CD4-positive, alpha-beta T cell (primary cell): ENCODE results near the gene CPED1. TPM values are rescaled to one million over a fixed set of nuclear protein-coding genes. Genes with fewer than 3 reads are reported as not detected.

Experiments
- ATAC-seq: fragments of 200-7000 bp; cut with Tn5 transposase; one replicate; pipeline ENCODE4 v1.10.0; 2022; ENCODE audit warnings: mild to moderate bottlenecking; ENCODE audit not compliant: poor library complexity
- CTCF ChIA-PET: fragments of 350-600 bp; sonication (Branson Sonifier 250); formaldehyde crosslinking; loops from one replicate; lab custom pipeline; 2021; ENCODE audit warnings: antibody characterized with exemption, inconsistent platforms; lab: Charles Lee
- POLR2A ChIA-PET: fragments of 350-600 bp; sonication (Branson Sonifier 250); formaldehyde crosslinking; loops from one replicate; lab custom pipeline; 2021; ENCODE audit warnings: antibody characterized with exemption, inconsistent platforms; lab: Charles Lee
- DNase-seq, 14 experiments: peaks; one replicate each; pipeline ENCODE4 v3.0.0-alpha.2; 2013 to 2020; ENCODE audit warnings: mixed read lengths in 2 of 14
- H3K27ac ChIP-seq, 2 donors: one replicate each; pipeline versions ENCODE4 v1.5.1 to v1.7.0; 2013; ENCODE audit warnings: low read length in 2 of 2, low read depth in 1 of 2, mild to moderate bottlenecking in 1 of 2
- H3K27me3 ChIP-seq, 2 experiments: 1 replicate in 1 of 2; 2 replicates in 1 of 2; pipeline versions ENCODE4 v1.6.1 to v1.7.0; 2013; ENCODE audit warnings: low read length in 2 of 2, control low read depth in 1 of 2, mild to moderate bottlenecking in 1 of 2, moderate library complexity in 1 of 2; ENCODE audit not compliant: insufficient read depth in 2 of 2, control insufficient read depth in 1 of 2
- H3K36me3 ChIP-seq: one replicate; pipeline ENCODE4 v1.6.1; 2013; ENCODE audit warnings: low read length, control low read depth; ENCODE audit not compliant: insufficient read depth
- H3K4me1 ChIP-seq: one replicate; pipeline ENCODE4 v1.6.1; 2013; ENCODE audit warnings: low read length, control low read depth; ENCODE audit not compliant: insufficient read depth
- H3K4me3 ChIP-seq: one replicate; pipeline ENCODE4 v1.5.1; 2013; ENCODE audit warnings: mild to moderate bottlenecking, low read length, moderate library complexity
- H3K9me3 ChIP-seq, 2 experiments: 1 replicate in 1 of 2; 2 replicates in 1 of 2; pipeline versions ENCODE4 v1.6.1 to v1.7.0; 2013; ENCODE audit warnings: low read length in 2 of 2, mild to moderate bottlenecking in 2 of 2, control low read depth in 1 of 2, moderate library complexity in 1 of 2; ENCODE audit not compliant: control insufficient read depth in 1 of 2, insufficient read depth in 1 of 2
- H3K27ac Mint-ChIP-seq: one replicate; pipeline ENCODE4 v1.8.0; 2020; ENCODE audit warnings: mixed read lengths
- H3K27me3 Mint-ChIP-seq: one replicate; pipeline ENCODE4 v1.8.0; 2021; ENCODE audit warnings: mixed read lengths
- H3K36me3 Mint-ChIP-seq: one replicate; pipeline ENCODE4 v1.8.0; 2021; ENCODE audit warnings: low read depth, mixed read lengths
- H3K4me1 Mint-ChIP-seq: one replicate; pipeline ENCODE4 v1.8.0; 2021; ENCODE audit warnings: low read depth, mixed read lengths
- H3K4me3 Mint-ChIP-seq: one replicate; pipeline ENCODE4 v1.8.0; 2020; ENCODE audit warnings: mild to moderate bottlenecking, mixed read lengths
- H3K9me3 Mint-ChIP-seq: one replicate; pipeline ENCODE4 v1.8.0; 2020; ENCODE audit warnings: mixed read lengths
- CTCF ChIP-seq: fragments of 200-600 bp; IDR thresholded peaks from one replicate; pipeline ENCODE4 v1.8.0; 2022; ENCODE audit warnings: antibody characterized with exemption, mild to moderate bottlenecking
- intact Hi-C, 2 experiments: fragments of 100-400 bp; cut with DNase I in 1 of 2; cut with micrococcal nuclease in 1 of 2; formaldehyde crosslinking; loops; one replicate each; pipeline versions ENCODE4 v1.15.1 to v1.9.0; 2023 to 2025; cut with DNase I, micrococcal nuclease
- total RNA-seq, 174 experiments: library from RNA in 2 of 174; stranded (reverse) in 2 of 174; gene quantifications; one replicate each; pipeline ENCODE4 v1.2.3 and lab custom pipeline; 2021 to 2026

The CPED1 gene
- total RNA-seq, 2 experiments from 2014 or later: 0.08 to 0.19 TPM

GRCh38 chr7:121166916-121167315 lies 178.4 kb downstream of the CPED1 start:
- ChIA-PET POLR2A (no interaction called here), CTCF (no interaction called here)

GRCh38 chr7:121167971-121168370 lies 179.5 kb downstream of the CPED1 start:
- H3K9me3 Mint-ChIP-seq: no peaks in the 10 kb centered on the region
- CTCF ChIA-PET: no interaction called here
- H3K4me1 Mint-ChIP-seq: no peaks in the 10 kb centered on the region
- no peak for TF ChIP-seq CTCF
- POLR2A ChIA-PET: no interaction called here
- peaks cover 6% of the 10 kb centered on the region for H3K27me3 Mint-ChIP-seq
- H3K9me3 ChIP-seq: no peaks in the 10 kb centered on the region
- no peaks in the 10 kb centered on the region for H3K4me1 ChIP-seq
- H3K36me3 ChIP-seq: no peaks in the 10 kb centered on the region
- no peak overlapping the region for H3K4me3 Mint-ChIP-seq
- no peak overlapping the region for H3K4me3 ChIP-seq
- intact Hi-C loops: no loop called here
- no peaks in the 10 kb centered on the region for H3K36me3 Mint-ChIP-seq
- ATAC-seq (no peak), DNase-seq (no peak)
- H3K27me3 ChIP-seq: no peaks in the 10 kb centered on the region
- H3K27ac Mint-ChIP-seq: no peak overlapping the region
- H3K27ac ChIP-seq: no peak overlapping the region

More at GRCh38 chr7:121166916-121167315, 178.4 kb downstream of the CPED1 start:
- Histone ChIP-seq H3K27me3 (no peaks in the 10 kb centered on the region), H3K36me3 (no peaks in the 10 kb centered on the region), H3K9me3 (no peaks in the 10 kb centered on the region), H3K4me1 (no peaks in the 10 kb centered on the region), H3K4me3 (no peak overlapping the region), H3K27ac (no peak overlapping the region)
- no peaks in the 10 kb centered on the region for H3K36me3 Mint-ChIP-seq
- intact Hi-C loops: no loop called here
- no peak for ATAC-seq
- DNase-seq: no peak
- no peak for TF ChIP-seq CTCF
- no peak overlapping the region for H3K27ac Mint-ChIP-seq
- no peaks in the 10 kb centered on the region for H3K9me3 Mint-ChIP-seq
- H3K4me3 Mint-ChIP-seq: no peak overlapping the region
- no peaks in the 10 kb centered on the region for H3K4me1 Mint-ChIP-seq
- peaks cover 12% of the 10 kb centered on the region for H3K27me3 Mint-ChIP-seq

GRCh38 chr7:121169469-121169868 lies 181.0 kb downstream of the CPED1 start:
- ATAC-seq: no peak
- H3K27ac ChIP-seq: no peak overlapping the region
- Mint-ChIP-seq H3K27me3 (peaks cover 4% of the 10 kb centered on the region), H3K4me1 (no peaks in the 10 kb centered on the region), H3K9me3 (no peaks in the 10 kb centered on the region), H3K36me3 (no peaks in the 10 kb centered on the region), H3K4me3 (no peak overlapping the region), H3K27ac (no peak overlapping the region)
- POLR2A ChIA-PET: no interaction called here
- no peaks in the 10 kb centered on the region for H3K4me1 ChIP-seq
- H3K36me3 ChIP-seq: no peaks in the 10 kb centered on the region
- DNase-seq: no peak
- intact Hi-C loops: no loop called here
- CTCF ChIA-PET: no interaction called here
- H3K4me3 ChIP-seq: no peak overlapping the region
- no peak for TF ChIP-seq CTCF
- H3K27me3 ChIP-seq: no peaks in the 10 kb centered on the region
- no peaks in the 10 kb centered on the region for H3K9me3 ChIP-seq
